ENCODE measurements around the gene TMEM198. TPM values are rescaled to one million over a fixed set of nuclear protein-coding genes. Genes with fewer than 3 reads are reported as not detected.

Gene TMEM198
- total RNA-seq, 1 experiment from 2014 or later, result 2.3 TPM

DNA sequence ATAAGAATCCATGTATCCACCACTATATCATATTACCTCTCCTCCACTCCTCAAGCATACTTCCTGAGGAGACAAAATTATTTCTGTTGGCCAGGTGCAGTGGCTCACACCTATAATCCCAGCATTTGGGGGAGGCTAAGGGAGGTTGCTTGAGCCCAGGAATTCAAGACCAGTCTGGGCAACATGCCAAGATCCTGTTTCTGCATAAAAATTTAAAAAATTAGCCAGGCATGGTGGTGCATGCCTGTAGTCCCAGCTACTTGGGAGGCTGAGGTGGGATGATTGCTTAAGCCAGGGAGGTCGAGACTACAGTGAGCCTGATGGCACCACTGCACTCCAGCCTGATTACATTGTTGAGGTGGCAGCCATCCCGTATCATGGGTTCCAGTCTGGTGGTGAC lies 37.5 kb downstream of the TMEM198 start:
- TF ChIP-seq TCF7L2 (IDR thresholded peaks at IDR 0.05; ENCODE audit: low read depth, low read length) (no peak), POLR2AphosphoS5 (IDR thresholded peaks at IDR 0.05; ENCODE audit: low read depth, low read length) (no peak), CTCF (IDR thresholded peaks at IDR 0.05) (no peak), SIN3A (IDR thresholded peaks at IDR 0.05; ENCODE audit: borderline replicate concordance, insufficient read depth, low read depth, low read length) (no peak), REST (IDR thresholded peaks at IDR 0.05; ENCODE audit: insufficient read depth in 1 of 2, low read depth in 2 of 2, low read length in 1 of 2) (no peak)
- in situ Hi-C loops (cut with HindIII; ENCODE audit: low pct_unique_long_range_greater_than_20kb, low sequenced_read_pairs) (no loop called here), intact Hi-C loops (cut with micrococcal nuclease; ENCODE audit: unreplicated experiment) (no loop called here)
- ATAC-seq (no peak), DNase-seq (ENCODE audit: low read depth, low spot score) (no peak)
- Histone ChIP-seq H3K27ac (ENCODE audit: low read length) (no peak overlapping the region), H3K4me1 (ENCODE audit: control insufficient read depth, insufficient read depth, low read length) (0 out of 2 replicates have a peak, but pooled peaks cover 3% of the 10 kb centered on the region), H3K9me3 (ENCODE audit: control insufficient read depth, insufficient read depth, low read depth, low read length) (no peaks in the 10 kb centered on the region), H3K36me3 (ENCODE audit: control insufficient read depth, insufficient read depth, low read length) (no peaks in the 10 kb centered on the region), H3K4me3 (ENCODE audit: low read depth in 2 of 2, low read length in 2 of 2) (no peak overlapping the region), H3K27me3 (ENCODE audit: control insufficient read depth, insufficient read depth, low read length) (no peaks in the 10 kb centered on the region)
- CTCF ChIA-PET, result no interaction called here
- POLR2A ChIA-PET, result no interaction called here
- no TSS peak for BruUV-seq (replicated peaks)

DNA sequence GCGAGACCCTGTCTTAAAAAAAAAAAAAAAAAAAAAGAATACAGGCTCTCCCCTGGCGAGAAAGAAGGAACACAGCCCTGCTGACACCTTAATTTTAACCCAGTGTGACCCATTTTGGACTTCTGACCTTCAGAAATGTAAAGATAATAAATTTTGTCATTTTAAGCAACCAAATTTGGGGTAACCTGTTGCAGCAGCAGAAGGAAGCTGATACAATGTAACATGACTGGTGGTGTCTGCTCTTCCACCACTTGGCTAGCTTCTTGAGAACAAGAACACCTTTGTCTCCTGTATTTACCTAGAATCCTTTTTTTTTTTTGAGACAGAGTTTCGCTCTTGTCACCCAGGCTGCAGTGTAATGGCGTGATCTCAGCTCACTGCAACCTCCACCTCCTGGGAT lies 47.3 kb downstream of the TMEM198 start:
- POLR2A ChIA-PET, result no interaction called here
- CTCF ChIA-PET, result no interaction called here
- intact Hi-C loops (cut with micrococcal nuclease; ENCODE audit: unreplicated experiment), result no loop called here

More for the DNA sequence above, 47.3 kb downstream of the TMEM198 start:
- no peak overlapping the region for H3K27ac ChIP-seq (ENCODE audit: low read length)
- DNase-seq (ENCODE audit: low read depth, low spot score) (no peak), ATAC-seq (no peak)
- in situ Hi-C loops (cut with HindIII; ENCODE audit: low pct_unique_long_range_greater_than_20kb, low sequenced_read_pairs), result no loop called here
- H3K36me3 ChIP-seq (ENCODE audit: control insufficient read depth, insufficient read depth, low read length), result no peaks in the 10 kb centered on the region
- no peaks in the 10 kb centered on the region for H3K9me3 ChIP-seq (ENCODE audit: control insufficient read depth, insufficient read depth, low read depth, low read length)
- no peaks in the 10 kb centered on the region for H3K4me1 ChIP-seq (ENCODE audit: control insufficient read depth, insufficient read depth, low read length)
- no peak overlapping the region for H3K4me3 ChIP-seq (ENCODE audit: low read depth in 2 of 2, low read length in 2 of 2)
- no peak for TF ChIP-seq POLR2AphosphoS5 (IDR thresholded peaks at IDR 0.05; ENCODE audit: low read depth, low read length)
- TF ChIP-seq SIN3A (IDR thresholded peaks at IDR 0.05; ENCODE audit: borderline replicate concordance, insufficient read depth, low read depth, low read length), result no peak
- TF ChIP-seq CTCF (IDR thresholded peaks at IDR 0.05), result no peak
- TF ChIP-seq TCF7L2 (IDR thresholded peaks at IDR 0.05; ENCODE audit: low read depth, low read length), result no peak
- TF ChIP-seq REST (IDR thresholded peaks at IDR 0.05; ENCODE audit: insufficient read depth in 1 of 2, low read depth in 2 of 2, low read length in 1 of 2), result no peak
- no peaks in the 10 kb centered on the region for H3K27me3 ChIP-seq (ENCODE audit: control insufficient read depth, insufficient read depth, low read length)
- no TSS peak for BruUV-seq (replicated peaks)
